PC-9 (cell line): Measurements from ENCODE around the gene FGB. TPM values are rescaled to one million over a fixed set of nuclear protein-coding genes. Genes with fewer than 3 reads are reported as not detected.

Experiments used
- BruUV-seq: library from RNA; stranded (reverse); fragments of 400-500 nt; replicated peaks from 2 replicates; lab custom pipeline; 2021; lab: Mats Ljungman, UMichigan
- CTCF ChIA-PET: fragments of 300-600 bp; sonication (Branson Sonifier 250); formaldehyde crosslinking; loops from one replicate; lab custom pipeline; 2022; ENCODE audit warnings: antibody characterized with exemption; lab: Charles Lee
- POLR2A ChIA-PET: fragments of 300-600 bp; sonication (Branson Sonifier 250); formaldehyde crosslinking; loops from one replicate; lab custom pipeline; 2022; ENCODE audit warnings: antibody characterized with exemption; ENCODE audit not compliant: unreplicated experiment; lab: Charles Lee
- DNase-seq, 2 experiments: peaks; one replicate each; pipeline versions ENCODE4 v3.0.0 to v3.0.0-alpha.2; 2015 to 2022; ENCODE audit warnings: mixed read lengths in 1 of 2
- H2AFZ ChIP-seq: fragments of 200-600 bp; sonication (generic); 2 replicates; pipeline ENCODE4 v1.8.1; 2017; ENCODE audit warnings: antibody characterized with exemption
- H3F3A ChIP-seq: fragments of 200-600 bp; sonication (generic); 2 replicates; pipeline ENCODE4 v1.8.1; 2017; ENCODE audit warnings: antibody characterized with exemption, mild to moderate bottlenecking, low read depth; ENCODE audit not compliant: insufficient read depth
- H3K27ac ChIP-seq: fragments of 200-600 bp; sonication (generic); 2 replicates; pipeline ENCODE4 v1.6.1; 2016; ENCODE audit warnings: mixed run types
- H3K27me3 ChIP-seq: fragments of 200-600 bp; sonication (generic); 2 replicates; pipeline ENCODE4 v1.6.1; 2016; ENCODE audit warnings: low read depth, mixed run types; ENCODE audit not compliant: insufficient read depth
- H3K36me3 ChIP-seq: fragments of 200-600 bp; sonication (generic); 2 replicates; pipeline ENCODE4 v1.6.1; 2016; ENCODE audit warnings: low read depth, mixed run types
- H3K4me1 ChIP-seq: fragments of 200-600 bp; sonication (generic); replicated peaks from 2 replicates; pipeline ENCODE4 v1.6.1; 2016; ENCODE audit warnings: mixed run types; ENCODE audit not compliant: insufficient read depth
- H3K4me2 ChIP-seq: fragments of 200-600 bp; sonication (generic); 2 replicates; pipeline ENCODE4 v1.6.1; 2017; ENCODE audit warnings: mixed run types
- H3K4me3 ChIP-seq: fragments of 200-600 bp; sonication (generic); 2 replicates; pipeline ENCODE4 v1.6.1; 2016; ENCODE audit warnings: mixed run types
- H3K79me2 ChIP-seq: fragments of 200-600 bp; sonication (generic); 2 replicates; pipeline ENCODE4 v1.6.1; 2017; ENCODE audit warnings: low read depth, mixed run types
- H3K9me2 ChIP-seq: fragments of 200-600 bp; sonication (generic); 2 replicates; pipeline ENCODE4 v1.8.1; 2017; ENCODE audit warnings: mild to moderate bottlenecking; ENCODE audit not compliant: insufficient read depth
- H3K9me3 ChIP-seq: fragments of 200-600 bp; sonication (generic); 2 replicates; pipeline ENCODE4 v1.8.1; 2016; ENCODE audit warnings: low read depth; ENCODE audit not compliant: insufficient read depth
- H4K20me1 ChIP-seq: fragments of 200-600 bp; sonication (generic); 2 replicates; pipeline ENCODE4 v1.8.1; 2017; ENCODE audit not compliant: insufficient read depth
- EZH2 ChIP-seq: fragments of 200-600 bp; sonication (generic); IDR thresholded peaks from 2 replicates; pipeline ENCODE4 v1.8.0; 2017; ENCODE audit warnings: antibody characterized with exemption, low read depth
- intact Hi-C: fragments of 100-400 bp; cut with micrococcal nuclease; formaldehyde crosslinking; loops from one replicate; pipeline ENCODE4 v1.10.0; 2022; ENCODE audit not compliant: unreplicated experiment
- total RNA-seq: library from RNA; stranded (reverse); gene quantifications from 2 replicates; pipeline ENCODE4 v1.2.3, GENCODE V29; 2021
- TF ChIP-seq, protein P1 (sequence below): fragments of 200-600 bp; sonication (generic); conservative IDR thresholded peaks from 2 replicates; pipeline ENCODE4 v1.6.1; 2017; ENCODE audit warnings: mixed run types, antibody characterized with exemption, mild to moderate bottlenecking, moderate library complexity

The FGB gene
- total RNA-seq, 1 experiment from 2014 or later = not detected

GRCh38 chr4:154574311-154574710, 11.5 kb downstream of the FGB start:
- Histone ChIP-seq H3K36me3 (no peaks in the 10 kb centered on the region), H4K20me1 (no peaks in the 10 kb centered on the region), H3K9me2 (no peaks in the 10 kb centered on the region), H3K9me3 (no peaks in the 10 kb centered on the region), H3F3A (no peaks in the 10 kb centered on the region), H3K27ac (no peak overlapping the region), H3K4me2 (no peak overlapping the region), H3K27me3 (no peaks in the 10 kb centered on the region), H3K79me2 (no peaks in the 10 kb centered on the region), H3K4me1 (no peaks in the 10 kb centered on the region), H2AFZ (no peak overlapping the region), H3K4me3 (no peak overlapping the region)
- CTCF ChIA-PET = no interaction called here
- POLR2A ChIA-PET = no interaction called here
- intact Hi-C loops = no loop called here
- no TSS peak for BruUV-seq
- TF ChIP-seq, protein P1, sequence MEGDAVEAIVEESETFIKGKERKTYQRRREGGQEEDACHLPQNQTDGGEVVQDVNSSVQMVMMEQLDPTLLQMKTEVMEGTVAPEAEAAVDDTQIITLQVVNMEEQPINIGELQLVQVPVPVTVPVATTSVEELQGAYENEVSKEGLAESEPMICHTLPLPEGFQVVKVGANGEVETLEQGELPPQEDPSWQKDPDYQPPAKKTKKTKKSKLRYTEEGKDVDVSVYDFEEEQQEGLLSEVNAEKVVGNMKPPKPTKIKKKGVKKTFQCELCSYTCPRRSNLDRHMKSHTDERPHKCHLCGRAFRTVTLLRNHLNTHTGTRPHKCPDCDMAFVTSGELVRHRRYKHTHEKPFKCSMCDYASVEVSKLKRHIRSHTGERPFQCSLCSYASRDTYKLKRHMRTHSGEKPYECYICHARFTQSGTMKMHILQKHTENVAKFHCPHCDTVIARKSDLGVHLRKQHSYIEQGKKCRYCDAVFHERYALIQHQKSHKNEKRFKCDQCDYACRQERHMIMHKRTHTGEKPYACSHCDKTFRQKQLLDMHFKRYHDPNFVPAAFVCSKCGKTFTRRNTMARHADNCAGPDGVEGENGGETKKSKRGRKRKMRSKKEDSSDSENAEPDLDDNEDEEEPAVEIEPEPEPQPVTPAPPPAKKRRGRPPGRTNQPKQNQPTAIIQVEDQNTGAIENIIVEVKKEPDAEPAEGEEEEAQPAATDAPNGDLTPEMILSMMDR = no peak
- TF ChIP-seq EZH2 = no peak
- DNase-seq = no peak

GRCh38 chr4:154577324-154577723, 14.5 kb downstream of the FGB start:
- Histone ChIP-seq H3K27ac (no peak overlapping the region), H3K4me3 (no peak overlapping the region), H2AFZ (no peak overlapping the region), H3K9me2 (no peaks in the 10 kb centered on the region), H3K27me3 (no peaks in the 10 kb centered on the region), H3F3A (no peaks in the 10 kb centered on the region), H3K4me1 (no peaks in the 10 kb centered on the region), H3K36me3 (no peaks in the 10 kb centered on the region), H3K9me3 (no peaks in the 10 kb centered on the region), H4K20me1 (no peaks in the 10 kb centered on the region), H3K4me2 (no peak overlapping the region), H3K79me2 (no peaks in the 10 kb centered on the region)
- CTCF ChIA-PET = no interaction called here
- peak in 1 of 2 experiments; percentile 38 for DNase-seq
- intact Hi-C loops = no loop called here
- TF ChIP-seq, protein P1 = no peak
- no peak for TF ChIP-seq EZH2
- POLR2A ChIA-PET = no interaction called here
- BruUV-seq = no TSS peak

DNA sequence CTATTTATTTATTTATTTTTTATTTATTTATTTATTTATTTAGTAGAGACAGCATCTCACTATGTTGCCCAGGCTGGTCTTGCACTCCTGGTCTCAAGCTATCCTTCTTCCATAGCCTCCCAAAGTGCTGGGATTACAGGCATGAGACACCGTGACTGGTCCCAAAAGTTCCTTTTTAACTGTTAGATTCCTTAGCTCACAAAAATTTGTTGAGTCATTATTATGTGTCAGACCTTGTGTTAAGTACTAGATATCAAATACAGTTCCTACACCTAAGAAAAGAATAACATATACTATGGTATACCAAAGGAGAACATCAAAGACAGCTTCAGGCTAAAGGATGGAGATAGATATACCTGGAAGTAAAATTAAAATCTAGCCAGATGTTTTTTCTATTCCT, 16.1 kb downstream of the FGB start:
- POLR2A ChIA-PET = no interaction called here
- DNase-seq = peak in 1 of 2 experiments; percentile 36
- intact Hi-C loops = no loop called here
- no peaks in the 10 kb centered on the region for H3F3A ChIP-seq
- H3K36me3 ChIP-seq = no peaks in the 10 kb centered on the region
- TF ChIP-seq, protein P1 = no peak
- TF ChIP-seq EZH2 = no peak
- no peak overlapping the region for H3K27ac ChIP-seq
- BruUV-seq = no TSS peak
- H3K4me2 ChIP-seq = no peak overlapping the region
- no peak overlapping the region for H3K4me3 ChIP-seq
- H2AFZ ChIP-seq = no peak overlapping the region
- H3K4me1 ChIP-seq = no peaks in the 10 kb centered on the region
- CTCF ChIA-PET = no interaction called here
- H3K9me3 ChIP-seq = no peaks in the 10 kb centered on the region
- H3K27me3 ChIP-seq = no peaks in the 10 kb centered on the region
- H3K9me2 ChIP-seq = no peaks in the 10 kb centered on the region
- H3K79me2 ChIP-seq = no peaks in the 10 kb centered on the region
- no peaks in the 10 kb centered on the region for H4K20me1 ChIP-seq
